NB4 (cell line): Measurements from ENCODE around the gene PHF11.

Source experiments
- MAX ChIP-seq: IDR thresholded peaks from 2 replicates; pipeline ENCODE4 v1.6.1; 2011; ENCODE audit warnings: low read depth, low read length
- POLR2A ChIP-seq: IDR thresholded peaks from 2 replicates; pipeline ENCODE4 v1.6.1; 2011; ENCODE audit warnings: mild to moderate bottlenecking; ENCODE audit not compliant: insufficient read length; ENCODE audit errors: extremely low read depth
- TF ChIP-seq, protein P1 (sequence below): IDR thresholded peaks from one replicate; pipeline ENCODE4 v1.5.1; 2012; ENCODE audit warnings: low read depth, low read length

DNA sequence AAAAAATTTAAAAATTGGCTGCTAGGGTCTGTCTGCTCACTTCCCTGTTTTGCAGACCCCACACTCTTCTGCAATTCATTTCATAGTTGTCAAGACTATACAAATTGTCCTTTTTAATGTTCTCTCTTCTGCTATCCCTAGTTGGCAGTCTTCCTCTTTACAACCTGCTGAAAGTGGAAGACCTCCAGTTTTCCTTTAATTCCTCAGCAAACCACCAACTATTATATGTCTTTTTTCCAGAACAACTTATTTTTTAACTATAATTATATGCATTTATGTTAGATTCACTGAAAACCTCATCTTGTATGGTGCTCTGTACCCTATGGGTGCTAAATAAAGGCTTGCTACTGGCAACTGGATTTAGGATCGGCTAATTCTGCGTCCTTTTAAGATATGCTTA is 1.1 kb upstream of the PHF11 start:
- no peak for TF ChIP-seq POLR2A
- TF ChIP-seq, protein P1, sequence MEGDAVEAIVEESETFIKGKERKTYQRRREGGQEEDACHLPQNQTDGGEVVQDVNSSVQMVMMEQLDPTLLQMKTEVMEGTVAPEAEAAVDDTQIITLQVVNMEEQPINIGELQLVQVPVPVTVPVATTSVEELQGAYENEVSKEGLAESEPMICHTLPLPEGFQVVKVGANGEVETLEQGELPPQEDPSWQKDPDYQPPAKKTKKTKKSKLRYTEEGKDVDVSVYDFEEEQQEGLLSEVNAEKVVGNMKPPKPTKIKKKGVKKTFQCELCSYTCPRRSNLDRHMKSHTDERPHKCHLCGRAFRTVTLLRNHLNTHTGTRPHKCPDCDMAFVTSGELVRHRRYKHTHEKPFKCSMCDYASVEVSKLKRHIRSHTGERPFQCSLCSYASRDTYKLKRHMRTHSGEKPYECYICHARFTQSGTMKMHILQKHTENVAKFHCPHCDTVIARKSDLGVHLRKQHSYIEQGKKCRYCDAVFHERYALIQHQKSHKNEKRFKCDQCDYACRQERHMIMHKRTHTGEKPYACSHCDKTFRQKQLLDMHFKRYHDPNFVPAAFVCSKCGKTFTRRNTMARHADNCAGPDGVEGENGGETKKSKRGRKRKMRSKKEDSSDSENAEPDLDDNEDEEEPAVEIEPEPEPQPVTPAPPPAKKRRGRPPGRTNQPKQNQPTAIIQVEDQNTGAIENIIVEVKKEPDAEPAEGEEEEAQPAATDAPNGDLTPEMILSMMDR: no peak
- no peak for TF ChIP-seq MAX
